ENCODE data around the gene TIMELESS.

GRCh38 chr12:56469007-56469930 lies 20.0 kb upstream of the TIMELESS start:
- TF ChIP-seq CTCF (conservative IDR thresholded peaks at IDR 0.05; ENCODE audit: low read depth in 2 of 2) (no peak), EZH2 (IDR thresholded peaks at IDR 0.05; ENCODE audit: low read depth, unreplicated experiment) (no peak), CREB1 (CRISPR knock-in tag; IDR thresholded peaks at IDR 0.05; ENCODE audit: low read depth) (no peak), POLR2AphosphoS5 (IDR thresholded peaks at IDR 0.05; ENCODE audit: low read depth) (no peak), EZH2phosphoT487 (IDR thresholded peaks at IDR 0.05; ENCODE audit: unreplicated experiment) (no peak)

Data from GM23338 (cell line).